NAMALWA (cell line): Measurements from ENCODE around the gene WFS1.

Experiments used
- DNase-seq: peaks from one replicate; pipeline ENCODE4 v3.0.0-alpha.2; 2015; ENCODE audit warnings: low spot score

The WFS1 gene

DNA sequence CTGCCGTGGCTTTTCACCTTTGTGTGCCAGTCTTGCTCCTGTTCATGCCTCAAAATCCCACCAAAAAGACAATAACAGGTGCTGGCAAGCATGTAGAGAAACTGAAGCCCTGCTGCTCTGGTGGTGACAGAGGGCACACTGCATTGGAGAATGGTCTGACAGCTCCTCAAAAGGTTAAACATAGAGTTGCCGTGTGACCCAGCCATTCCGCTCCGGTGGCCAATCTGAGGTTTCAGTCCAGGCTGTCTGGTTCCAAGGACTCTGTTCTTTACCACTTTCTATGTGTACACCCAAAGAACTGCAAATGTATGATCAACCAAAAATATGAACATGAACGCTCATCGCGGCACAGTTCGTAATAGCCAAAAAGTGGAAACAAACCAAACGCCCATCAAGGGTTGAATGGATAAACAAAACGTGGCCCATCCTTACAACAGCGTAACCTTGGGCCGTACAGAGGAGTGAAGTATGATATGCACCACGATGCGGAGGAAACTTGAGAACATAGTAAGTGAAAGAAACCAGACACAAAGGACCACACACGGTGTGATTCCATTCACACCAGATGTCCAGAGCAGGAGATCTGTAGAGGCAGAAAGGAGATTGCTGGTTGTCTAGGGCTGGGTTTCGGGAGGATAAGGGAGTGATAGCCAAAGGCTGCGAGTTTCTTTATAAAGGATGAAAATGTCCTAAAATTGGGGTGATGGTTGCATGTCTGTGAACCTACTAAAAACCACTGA lies 33.6 kb upstream of the WFS1 start:
- DNase-seq, result no peak

DNA sequence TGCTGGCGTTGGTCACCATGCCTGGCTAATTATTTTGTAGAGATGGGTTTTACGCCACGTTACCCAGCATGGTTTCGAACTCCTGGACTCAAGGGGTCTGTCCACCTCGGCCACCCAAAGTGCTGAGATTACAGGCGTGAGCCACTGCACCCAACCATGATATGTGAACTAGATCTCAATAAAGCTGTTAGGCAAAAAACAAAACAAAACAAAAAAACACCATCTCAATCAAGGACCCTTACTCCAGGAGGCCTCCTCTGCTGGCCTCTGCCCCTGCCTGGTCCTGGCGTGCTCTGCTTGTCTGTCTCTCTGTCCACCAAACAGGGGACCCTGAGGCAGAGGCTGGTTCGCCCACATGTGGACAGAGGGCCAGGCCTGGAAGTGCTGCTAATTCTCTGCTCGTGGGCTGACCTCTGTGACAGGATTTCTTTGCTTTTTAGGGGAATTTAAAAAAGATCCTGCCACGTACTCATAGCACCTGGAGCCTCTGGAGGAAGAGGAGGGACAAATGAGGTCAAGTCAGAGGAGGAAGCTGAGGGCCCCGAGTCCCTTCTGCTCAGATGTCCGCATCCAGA lies 32.7 kb upstream of the WFS1 start:
- no peak for DNase-seq

DNA sequence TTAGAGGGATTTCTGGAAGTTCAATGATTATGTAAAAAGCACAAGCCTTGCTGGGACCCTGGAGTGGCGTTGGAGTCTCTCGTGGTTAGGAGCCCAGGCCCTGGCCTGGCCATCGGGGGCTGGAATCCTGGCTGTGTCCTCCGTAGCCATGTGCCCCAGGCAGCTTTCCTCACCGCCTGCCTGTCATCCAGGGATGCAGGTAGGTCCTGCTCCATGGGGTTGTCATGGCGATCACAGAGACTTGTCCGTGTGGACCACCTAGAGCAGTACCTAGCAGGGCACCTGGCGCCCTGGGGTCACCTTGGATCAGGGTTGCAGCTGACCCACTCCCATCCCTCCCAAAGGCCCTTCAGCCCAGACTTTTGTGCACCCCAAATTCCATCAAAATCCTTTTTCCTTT lies 30.2 kb upstream of the WFS1 start:
- DNase-seq, result no peak

DNA sequence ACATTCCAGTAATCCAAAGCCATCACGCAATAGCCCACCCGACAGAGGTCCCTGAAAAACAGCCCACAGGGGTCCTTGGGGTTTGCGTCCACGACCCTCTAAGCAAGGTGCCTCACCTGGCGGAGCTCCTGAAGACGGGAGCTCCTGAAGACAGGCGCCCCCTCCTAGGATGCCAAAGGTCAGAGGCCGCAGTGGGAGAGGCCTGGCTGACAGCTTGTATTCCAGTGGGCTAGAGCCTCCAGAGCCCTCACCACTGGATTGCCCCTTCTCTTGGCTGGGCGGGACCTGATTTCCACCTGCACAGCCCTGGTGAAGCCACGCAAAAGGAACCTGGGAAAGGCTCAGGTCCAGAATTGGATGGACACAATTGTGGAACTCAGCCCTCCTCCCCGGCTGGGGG lies 29.7 kb upstream of the WFS1 start:
- DNase-seq, result no peak

DNA sequence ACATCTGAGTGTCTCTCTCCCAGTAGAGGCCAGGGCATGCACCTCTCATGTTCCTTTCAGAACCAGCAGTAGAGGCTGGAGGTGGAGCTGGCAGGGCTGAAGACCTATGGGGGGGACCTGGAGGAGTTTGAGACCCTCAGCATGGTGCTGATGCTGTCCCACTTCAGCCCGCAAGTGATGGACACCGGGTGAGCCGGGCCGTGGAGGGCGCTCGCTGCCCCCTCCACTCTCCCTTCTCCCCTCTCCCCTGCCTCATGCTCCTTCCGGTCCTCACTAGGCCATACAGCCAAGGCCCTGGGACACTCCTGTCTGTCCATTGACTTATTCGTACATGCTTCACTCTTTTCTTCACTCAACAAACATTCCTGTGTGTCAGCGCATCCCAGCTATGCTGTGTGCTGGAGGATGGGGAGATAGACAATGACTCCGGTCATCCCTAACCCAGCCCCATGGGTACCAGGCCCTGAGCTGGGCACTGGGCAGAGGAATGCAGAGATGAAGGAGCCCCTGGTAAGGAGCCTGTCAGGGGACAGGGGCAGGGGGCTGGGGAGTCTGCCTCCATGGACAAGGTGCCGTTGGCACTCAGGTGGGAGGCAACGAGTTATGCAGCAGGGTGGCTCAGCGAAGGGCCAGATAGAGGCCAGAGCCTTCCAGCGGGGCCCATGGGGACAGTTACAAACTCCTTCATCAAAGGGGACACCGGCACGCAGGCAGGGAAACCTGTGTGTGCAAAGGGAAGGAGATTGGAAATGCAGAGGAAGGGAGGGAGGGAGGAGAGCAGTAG lies 28.4 kb upstream of the WFS1 start:
- DNase-seq, result no peak

DNA sequence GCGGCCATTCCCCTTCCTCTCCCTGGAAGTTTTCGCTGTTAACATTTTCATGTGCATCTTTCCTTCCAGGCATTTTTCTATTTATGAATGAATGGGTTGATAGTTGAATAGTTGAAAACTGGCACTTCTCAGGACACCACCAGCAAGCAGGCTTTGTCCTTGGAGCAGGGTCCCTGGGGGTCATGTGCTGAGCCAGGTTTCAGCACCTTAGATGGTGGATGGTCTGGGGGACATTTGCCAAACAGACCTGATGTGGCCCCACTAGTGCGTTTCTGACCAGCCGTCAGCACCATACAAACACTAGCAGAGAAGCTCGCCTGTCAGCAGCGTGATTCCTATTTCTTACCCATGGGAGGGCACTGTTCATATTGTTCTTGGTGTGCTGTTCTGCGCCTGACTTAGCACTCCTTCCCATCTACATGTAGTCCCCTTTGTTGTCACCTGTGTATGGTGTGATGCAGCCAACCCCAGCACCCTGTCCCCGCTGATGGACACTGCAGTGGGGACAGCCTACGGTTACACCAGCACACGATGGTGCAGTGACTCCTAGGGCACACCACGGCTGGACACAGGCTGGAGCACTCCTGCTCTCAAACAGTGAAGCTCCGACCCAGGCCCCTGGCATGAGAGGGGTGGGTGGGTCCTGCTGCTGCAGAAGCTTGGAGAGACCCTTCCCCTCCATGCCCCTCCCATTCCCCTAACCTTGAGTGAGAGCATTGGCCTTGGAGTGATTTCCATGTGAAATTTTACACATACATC lies 27.2 kb upstream of the WFS1 start:
- DNase-seq, result no peak

DNA sequence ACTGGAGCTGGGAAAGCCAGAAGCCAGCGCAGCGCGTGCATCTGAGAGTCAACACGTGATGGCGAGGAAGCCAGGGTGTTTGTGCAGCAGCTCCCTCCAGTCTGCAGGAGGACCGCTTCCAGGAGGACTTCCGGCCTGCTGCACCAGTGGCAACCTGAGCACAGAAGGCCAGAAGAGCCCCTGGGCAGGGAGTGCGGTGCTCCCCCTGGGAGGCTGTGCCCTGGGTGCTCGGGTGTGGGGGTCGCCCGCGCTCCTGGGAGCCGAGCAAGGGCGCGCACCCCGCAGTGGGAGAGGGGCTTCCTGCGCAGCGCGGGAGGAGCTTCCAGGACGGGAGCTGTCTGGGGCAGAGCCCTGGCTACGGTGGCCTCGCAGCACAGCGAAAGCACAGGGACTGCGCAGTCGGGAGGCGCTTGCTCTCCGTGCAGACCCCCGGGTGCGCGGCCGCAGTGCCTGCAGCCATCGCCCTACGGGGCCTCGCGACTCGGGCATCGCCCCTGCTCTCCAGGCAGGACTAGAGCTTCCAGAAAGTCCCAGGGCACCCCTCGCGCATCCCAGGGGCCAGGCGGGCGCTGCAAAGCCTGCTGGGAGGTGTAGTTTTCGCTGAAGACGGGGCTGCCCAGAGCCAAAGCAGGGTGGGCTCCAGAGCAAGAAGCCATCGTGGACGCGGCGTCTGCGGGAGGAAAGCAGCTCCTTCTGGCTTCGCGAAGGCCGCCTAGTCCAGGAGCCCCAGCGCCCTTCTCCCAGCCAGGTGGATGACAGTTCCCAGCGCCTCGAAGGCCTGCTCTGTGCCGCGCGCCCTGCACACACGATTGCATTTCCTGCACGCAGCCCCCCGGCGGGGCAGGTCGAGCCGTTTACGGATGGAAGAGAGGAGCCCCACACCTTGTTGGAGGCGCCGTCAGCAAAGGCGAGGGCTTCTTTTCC lies 24.1 kb upstream of the WFS1 start:
- no peak for DNase-seq

DNA sequence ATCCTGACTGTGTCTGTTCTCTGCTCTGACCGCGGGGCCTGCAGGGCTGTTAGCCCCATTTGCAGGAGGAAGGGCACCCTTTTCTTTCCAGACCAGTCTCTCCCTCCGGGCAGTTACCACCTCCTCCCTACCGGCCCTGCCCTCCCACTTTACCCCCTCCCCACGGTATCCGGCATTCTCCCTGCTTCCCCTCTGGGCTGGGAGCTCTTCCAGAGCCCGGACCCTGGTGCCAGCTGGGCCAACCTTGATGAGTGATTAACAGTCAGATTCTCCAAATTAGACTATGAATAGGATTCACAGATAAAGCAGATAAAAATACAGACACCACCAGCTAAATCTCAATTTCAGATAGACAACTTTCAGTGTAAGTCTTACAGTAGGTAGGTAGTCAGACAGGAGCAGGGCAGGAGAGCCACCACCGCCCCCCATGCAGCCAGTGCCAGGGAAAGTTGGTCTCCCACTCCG lies 23.4 kb upstream of the WFS1 start:
- DNase-seq, result no peak

DNA sequence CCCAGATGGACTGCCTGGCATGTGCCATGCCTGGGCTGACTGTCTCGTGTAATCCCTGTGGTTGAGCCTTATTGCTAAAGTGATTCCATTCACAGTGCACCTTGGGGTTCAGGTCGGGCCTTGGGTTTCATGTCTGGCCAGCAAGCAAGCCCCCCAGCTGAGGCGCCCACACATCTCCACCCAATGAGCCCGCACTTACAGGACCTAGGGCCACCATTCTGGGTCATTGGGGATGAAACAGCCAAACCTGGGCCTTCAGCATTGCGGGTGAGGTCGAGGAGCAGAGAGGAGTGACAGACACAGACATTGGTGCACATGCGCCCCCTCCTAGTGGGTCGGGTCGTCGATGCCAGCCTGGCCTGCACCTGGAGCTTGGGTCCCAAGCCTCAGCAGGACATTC lies 21.3 kb upstream of the WFS1 start:
- no peak for DNase-seq

DNA sequence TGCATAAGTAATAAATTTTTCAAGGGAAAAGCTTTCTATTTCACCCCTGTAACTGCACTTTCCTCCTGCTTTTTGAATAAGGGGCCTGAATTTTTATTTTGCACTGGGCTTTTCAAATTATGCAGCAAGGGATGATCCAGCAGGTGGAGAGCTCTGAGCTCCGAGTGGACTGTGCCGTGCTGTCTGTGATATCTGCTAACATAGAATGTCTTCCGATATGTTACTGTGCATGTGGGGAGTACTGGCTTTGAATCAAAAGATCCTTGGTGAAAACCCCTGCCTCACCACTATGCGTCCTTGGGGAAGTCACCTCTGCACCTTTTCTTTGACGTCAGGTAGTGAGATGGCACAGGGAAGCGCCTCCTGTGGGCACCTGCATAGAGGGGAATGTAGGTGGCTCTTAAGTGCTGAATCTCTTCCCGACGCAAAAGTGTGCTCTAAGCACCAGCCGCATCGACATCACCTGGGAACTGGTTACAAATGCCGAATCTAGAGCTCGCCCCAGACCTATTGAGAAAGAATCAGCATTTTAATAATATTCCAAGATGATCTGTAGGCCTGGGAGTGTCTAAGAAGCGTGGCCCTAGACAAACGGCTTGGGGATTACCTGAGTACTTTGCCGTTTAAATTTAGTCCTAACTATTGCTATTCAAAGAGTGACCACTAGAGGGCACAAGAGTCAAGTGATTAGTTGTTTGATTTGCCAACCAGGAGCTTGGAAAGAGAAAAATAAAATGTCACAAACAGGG lies 19.2 kb upstream of the WFS1 start:
- DNase-seq, result peak; percentile 84

DNA sequence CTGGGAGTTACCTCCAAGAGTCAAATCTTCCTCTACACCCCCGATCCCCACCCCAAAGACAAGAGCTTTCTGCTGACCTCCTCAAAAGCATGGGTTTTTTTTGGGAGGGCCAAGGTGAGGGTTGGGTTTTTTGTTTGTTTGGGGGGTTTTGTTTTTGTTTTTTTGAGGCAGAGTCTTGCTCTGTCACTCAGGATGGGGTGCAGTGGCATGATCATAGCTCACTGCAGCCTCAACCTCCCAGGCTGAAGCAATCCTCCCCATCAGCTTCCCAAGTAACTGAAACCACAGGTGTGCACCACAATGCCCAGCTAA lies 18.7 kb upstream of the WFS1 start:
- no peak for DNase-seq

DNA sequence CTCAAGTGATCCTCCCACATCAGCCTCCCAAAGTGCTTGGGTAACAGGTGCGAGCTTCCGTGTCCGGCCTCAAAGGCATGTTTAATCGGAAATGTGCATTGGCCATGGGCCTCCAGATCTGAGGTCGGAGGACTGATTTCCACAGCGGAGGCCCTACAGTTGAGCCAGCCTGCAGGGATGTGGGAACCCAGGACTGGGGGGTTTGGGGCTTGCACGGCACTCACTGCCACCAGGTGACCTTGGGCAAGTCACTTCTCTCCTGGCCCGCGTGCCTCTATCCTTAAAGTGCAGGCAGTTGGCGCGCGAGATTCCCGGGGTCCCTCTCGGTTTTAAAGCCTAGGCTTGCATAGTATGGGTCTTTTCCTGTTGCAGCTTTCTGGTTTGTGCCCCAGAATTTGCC lies 18.3 kb upstream of the WFS1 start:
- DNase-seq, result no peak

DNA sequence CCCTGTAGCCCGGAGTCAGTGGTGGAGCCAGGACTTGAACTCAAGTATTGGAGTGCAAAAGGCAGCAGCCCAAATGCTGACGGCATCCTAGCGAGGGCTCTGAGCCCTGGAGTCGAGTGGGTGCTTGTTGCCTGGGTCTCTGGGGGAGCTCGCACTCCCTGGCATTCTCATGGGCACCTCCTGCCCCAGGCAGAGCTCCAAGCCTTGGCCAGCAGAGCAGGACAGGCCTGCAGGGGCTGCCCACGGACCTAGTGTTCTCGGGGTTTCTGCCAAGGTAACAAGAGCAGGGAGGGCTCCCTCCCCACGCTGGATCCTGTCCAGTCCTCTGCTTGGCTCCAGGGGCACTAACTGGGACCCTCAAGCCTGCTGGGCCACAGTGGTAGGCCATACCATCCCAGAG lies 17.6 kb upstream of the WFS1 start:
- no peak for DNase-seq

DNA sequence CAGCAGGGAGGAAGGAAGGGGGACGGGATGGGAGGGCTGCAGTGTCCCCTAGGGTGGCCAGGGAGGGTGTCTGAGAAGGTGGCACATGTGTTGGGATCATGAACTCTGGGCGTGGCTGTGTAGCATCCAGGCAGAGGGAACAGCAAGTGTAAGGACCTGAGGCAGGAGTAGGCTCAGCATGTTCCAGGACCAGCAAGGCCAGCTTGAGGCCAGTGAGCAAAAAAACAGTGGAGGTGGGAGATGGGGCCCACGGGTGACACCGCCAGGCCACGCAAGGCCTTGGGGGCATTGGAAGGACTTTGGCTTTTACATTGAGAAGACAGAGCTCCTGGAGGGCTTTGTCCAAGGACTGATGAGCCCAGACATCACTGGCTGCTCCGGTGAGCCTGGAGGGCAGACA lies 16.5 kb upstream of the WFS1 start:
- DNase-seq, result no peak

DNA sequence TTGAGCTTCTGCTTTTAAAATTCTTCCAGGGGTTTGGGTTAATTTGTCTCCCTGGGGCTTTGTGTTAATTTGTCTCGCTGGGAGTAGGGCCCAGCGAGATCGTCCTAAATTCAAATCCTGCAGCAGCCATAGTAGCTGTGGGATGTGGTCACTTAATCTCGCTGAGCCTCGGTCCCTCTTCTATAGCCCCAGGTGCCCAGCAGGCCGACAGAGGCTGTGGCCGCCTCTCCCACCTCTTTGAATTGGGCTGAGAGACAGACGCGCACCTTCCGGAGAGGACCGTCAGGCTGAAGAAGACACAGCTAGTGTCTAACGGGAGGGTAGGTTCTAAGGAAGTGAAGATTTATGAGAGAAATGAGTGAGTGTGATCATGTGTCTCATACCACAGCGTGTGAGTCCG lies 15.7 kb upstream of the WFS1 start:
- no peak for DNase-seq

DNA sequence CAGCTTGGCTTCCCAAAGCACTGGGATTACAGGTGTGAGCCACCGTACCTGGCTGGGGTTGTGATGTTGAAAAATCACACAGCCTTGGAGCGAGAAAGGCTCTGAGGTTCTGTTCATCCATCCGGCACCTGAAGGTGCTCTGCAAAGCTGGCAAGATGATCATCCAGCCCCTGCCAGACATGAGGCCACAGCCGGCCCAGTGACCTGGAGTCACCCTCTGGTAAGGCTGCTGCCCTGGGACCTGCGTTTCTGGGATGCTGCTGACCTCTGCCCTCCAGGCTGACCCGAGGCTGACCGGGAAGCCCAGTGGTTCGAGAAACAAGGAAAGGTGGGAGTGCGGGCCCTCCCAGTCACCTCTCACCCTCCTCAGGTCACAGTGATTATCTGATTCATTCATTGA lies 13.5 kb upstream of the WFS1 start:
- no peak for DNase-seq

DNA sequence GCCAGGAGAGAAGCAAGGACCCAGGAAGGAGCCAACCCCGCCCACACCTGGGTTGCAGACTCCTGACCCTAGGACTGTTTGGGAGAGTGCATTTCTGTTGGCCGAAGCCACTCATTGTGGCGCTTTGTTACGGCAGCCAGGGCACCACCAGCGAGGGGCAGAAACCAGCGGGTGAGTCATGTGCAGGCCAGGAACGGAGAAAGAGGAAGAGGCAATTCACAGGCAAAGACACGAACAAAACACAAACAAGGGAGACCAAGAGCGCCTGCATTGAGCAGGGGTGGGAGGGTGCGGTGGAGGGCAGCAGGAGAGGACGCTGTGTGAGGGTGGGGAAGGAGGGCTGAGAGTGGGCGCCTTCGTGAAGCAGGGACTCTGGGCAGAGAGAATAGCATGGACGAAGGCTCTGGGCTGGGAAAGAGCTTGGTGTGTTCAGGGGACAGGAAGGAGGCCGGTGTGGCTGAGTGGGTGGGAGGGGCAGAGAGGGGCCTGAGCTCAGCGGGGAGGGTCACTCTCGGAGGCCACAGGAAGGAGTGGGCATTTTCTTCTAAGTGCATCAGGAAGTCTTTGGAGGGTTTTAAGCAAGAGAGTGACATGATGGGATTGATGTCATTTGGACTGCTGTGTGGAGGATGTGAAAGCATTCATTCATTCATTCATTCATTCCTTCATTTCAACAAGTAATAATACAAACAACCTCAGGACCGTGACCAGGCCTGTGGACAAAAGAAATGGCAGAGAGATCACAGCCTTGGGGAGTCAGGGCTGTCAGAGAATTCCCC lies 12.2 kb upstream of the WFS1 start:
- no peak for DNase-seq

DNA sequence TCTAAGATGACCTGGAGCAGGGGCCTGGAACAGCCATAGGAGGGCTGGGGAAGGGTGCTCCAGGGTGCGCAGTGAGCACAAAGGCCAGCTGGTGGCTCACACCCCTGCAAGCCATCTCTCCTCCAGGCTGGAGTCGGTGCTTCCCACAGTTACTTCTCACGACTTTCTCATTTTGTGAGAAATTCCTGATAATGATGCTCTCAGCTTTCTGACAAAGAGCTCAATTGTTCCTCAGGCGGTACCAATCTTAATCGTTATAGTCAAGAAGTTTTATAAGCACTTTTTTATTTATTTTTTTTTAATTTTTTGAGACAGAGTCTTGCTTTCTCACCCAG lies 11.7 kb upstream of the WFS1 start:
- no peak for DNase-seq

DNA sequence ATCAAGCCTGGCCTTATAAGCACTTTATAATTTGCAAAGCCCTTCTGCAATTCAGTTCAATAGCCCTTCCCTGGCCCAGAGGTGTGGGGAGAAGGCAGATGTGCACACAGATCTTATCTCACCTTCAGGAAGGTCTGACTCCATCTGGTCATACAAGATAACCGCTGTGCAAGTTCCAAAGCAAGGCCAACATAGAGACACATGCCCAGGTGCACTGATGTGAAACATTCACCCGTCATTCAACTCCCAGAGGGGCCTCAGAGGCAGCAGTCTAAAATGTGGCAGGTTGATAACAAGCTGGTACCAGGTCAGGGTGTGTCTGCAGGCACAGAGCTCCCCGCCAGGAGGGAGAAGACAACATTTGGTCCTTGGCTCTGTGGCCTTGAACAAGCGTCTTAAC lies 10.9 kb upstream of the WFS1 start:
- DNase-seq, result peak; percentile 38

DNA sequence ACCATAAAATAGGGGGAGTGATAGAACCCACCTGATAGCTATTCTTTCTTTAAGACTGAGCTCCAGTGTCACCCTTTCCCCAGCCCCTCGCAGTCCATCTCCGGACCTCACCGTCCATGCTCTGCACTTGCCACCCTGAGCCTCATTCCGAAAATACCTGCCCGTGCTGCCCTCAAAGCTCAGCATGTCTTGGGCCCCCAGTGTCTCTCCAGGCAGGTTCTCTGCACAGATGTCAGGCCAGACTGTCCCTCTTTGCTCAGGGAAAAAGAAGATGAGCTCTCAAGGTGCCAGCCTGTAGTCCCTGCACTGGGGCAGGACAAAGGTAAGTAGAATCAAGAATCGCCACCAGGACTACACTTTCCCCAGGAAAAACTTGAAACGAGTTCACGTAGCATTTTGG lies 9.8 kb upstream of the WFS1 start:
- no peak for DNase-seq
